GM18526 (cell line): Measurements from ENCODE around the gene UGGT2.

ENCODE experiments used
- POLR2A ChIP-seq: IDR thresholded peaks from 3 replicates; pipeline ENCODE4 v1.6.1; 2011; ENCODE audit not compliant: insufficient read length; ENCODE audit errors: extremely low read depth

Gene UGGT2

DNA sequence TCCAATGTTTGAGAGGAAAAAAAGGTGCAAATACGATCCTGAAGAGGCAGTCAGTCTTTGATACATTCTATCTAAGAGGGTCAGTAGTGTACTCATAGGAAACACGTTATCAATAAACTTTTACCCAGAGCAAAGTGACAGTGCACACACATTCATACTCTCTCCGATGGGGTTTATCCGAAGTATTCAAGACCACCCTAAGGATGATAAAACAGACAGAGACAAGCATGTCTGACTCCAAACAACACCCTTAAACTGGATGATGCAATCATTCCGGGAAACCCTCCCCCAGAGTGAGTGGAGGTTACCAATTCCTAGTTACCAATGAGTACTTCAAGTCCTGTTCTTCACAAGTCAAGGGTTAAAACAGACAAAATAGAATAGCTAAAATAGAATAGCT lies 297.1 kb downstream of the UGGT2 start:
- no peak for TF ChIP-seq POLR2A

DNA sequence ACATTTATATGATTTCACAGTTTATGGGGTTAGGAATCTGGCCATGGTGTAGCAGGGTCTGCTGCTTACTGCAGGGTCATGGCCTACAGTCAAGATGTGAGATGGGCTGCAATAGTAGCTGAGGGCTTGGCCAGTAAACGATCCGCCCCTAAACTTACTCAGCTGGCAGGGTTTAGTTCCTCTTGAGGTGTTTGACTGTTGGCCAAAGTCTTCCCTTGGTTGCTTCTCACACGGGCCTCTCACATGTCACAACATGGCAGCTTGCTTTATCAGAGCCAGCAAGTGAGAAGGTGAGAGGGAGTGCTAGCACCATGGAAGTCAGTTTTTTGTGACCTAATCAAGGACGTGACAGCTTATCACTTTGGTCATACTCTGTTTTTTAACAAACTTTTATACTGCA lies 299.1 kb downstream of the UGGT2 start:
- no peak for TF ChIP-seq POLR2A

DNA sequence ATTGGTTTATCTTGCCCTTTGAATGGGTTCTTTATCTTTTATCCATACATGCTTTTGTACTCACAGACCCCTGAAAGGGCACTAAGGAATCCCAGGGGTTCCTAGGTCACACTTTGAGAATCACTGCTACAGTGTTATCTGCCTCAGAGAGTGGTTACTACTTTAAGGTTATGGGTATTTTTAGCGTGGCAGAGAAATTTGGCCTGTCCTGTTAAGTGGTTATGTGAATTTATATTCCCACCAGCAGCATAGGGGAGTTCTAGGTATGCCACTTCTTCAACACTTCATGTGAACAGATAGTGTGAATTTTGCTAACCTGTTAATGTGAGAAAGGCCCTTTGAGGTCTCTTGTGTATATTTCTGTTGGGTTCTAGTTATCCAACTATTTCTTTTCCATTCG lies 300.5 kb downstream of the UGGT2 start:
- no peak for TF ChIP-seq POLR2A
